CD8-positive, alpha-beta memory T cell (primary cell): Measurements from ENCODE around the gene ARID4B. TPM values are rescaled to one million over a fixed set of nuclear protein-coding genes. Genes with fewer than 3 reads are reported as not detected.

Experiments used
- CTCF ChIA-PET: fragments of 350-600 bp; sonication (Branson Sonifier 250); formaldehyde crosslinking; loops from one replicate; lab custom pipeline; 2021; ENCODE audit warnings: antibody characterized with exemption; lab: Charles Lee
- POLR2A ChIA-PET: fragments of 350-600 bp; sonication (Branson Sonifier 250); formaldehyde crosslinking; loops from one replicate; lab custom pipeline; 2021; ENCODE audit warnings: antibody characterized with exemption; lab: Charles Lee
- DNase-seq, 5 donors: peaks; one replicate each; pipeline versions ENCODE4 v3.0.0 to v3.0.0-alpha.2; 2020 to 2022; ENCODE audit warnings: mixed read lengths in 1 of 5
- H3K27ac ChIP-seq: one replicate; pipeline ENCODE4 v1.7.0; 2013; ENCODE audit warnings: low read depth, mild to moderate bottlenecking, low read length, moderate library complexity
- H3K27me3 ChIP-seq: 2 replicates; pipeline ENCODE4 v1.7.0; 2013; ENCODE audit warnings: low read length, mild to moderate bottlenecking; ENCODE audit not compliant: insufficient read depth, poor library complexity, severe bottlenecking
- H3K36me3 ChIP-seq: 2 replicates; pipeline ENCODE4 v1.7.0; 2013; ENCODE audit warnings: mild to moderate bottlenecking, low read length, moderate library complexity; ENCODE audit not compliant: insufficient read depth
- H3K4me1 ChIP-seq: 2 replicates; pipeline ENCODE4 v1.7.0; 2013; ENCODE audit warnings: mild to moderate bottlenecking, low read length, moderate library complexity; ENCODE audit not compliant: insufficient read depth
- H3K4me3 ChIP-seq: 2 replicates; pipeline ENCODE4 v1.7.0; 2013; ENCODE audit warnings: mild to moderate bottlenecking, low read length
- H3K9me3 ChIP-seq: 2 replicates; pipeline ENCODE4 v1.7.0; 2013; ENCODE audit warnings: mild to moderate bottlenecking, low read length
- H3K27ac Mint-ChIP-seq, 8 donors: one replicate each; pipeline ENCODE4 v1.8.0; 2020 to 2021; ENCODE audit warnings: mixed read lengths in 8 of 8, mild to moderate bottlenecking in 6 of 8, inconsistent platforms in 3 of 8, moderate library complexity in 3 of 8
- H3K27me3 Mint-ChIP-seq, 2 donors: one replicate each; pipeline ENCODE4 v1.8.0; 2020 to 2021; ENCODE audit warnings: mixed read lengths in 2 of 2, mild to moderate bottlenecking in 1 of 2, moderate library complexity in 1 of 2
- H3K36me3 Mint-ChIP-seq, 3 donors: one replicate each; pipeline ENCODE4 v1.8.0; 2020 to 2021; ENCODE audit warnings: mixed read lengths in 3 of 3, inconsistent platforms in 1 of 3, mild to moderate bottlenecking in 1 of 3
- H3K4me1 Mint-ChIP-seq, 3 donors: one replicate each; pipeline ENCODE4 v1.8.0; 2020 to 2021; ENCODE audit warnings: mixed read lengths in 3 of 3, inconsistent platforms in 1 of 3, mild to moderate bottlenecking in 1 of 3
- H3K4me3 Mint-ChIP-seq, 7 donors: one replicate each; pipeline ENCODE4 v1.8.0; 2020 to 2021; ENCODE audit warnings: mixed read lengths in 7 of 7, mild to moderate bottlenecking in 6 of 7, moderate library complexity in 4 of 7, inconsistent platforms in 2 of 7
- H3K9me3 Mint-ChIP-seq, 5 donors: one replicate each; pipeline ENCODE4 v1.8.0; 2020 to 2022; ENCODE audit warnings: mixed read lengths in 5 of 5, mild to moderate bottlenecking in 3 of 5, moderate library complexity in 2 of 5, inconsistent platforms in 1 of 5
- polyA plus RNA-seq: library from polyadenylated mRNA; unstranded; fragments of 300-500 nt; fragmentation: Illumina TruSeq; gene quantifications from one replicate; pipeline ENCODE4 v1.2.3, GENCODE V29; 2021
- total RNA-seq, 2 experiments: library from RNA; stranded (reverse); gene quantifications; one replicate each; pipeline ENCODE4 v1.2.3, GENCODE V29; 2021

The ARID4B gene
- total and polyA plus RNA-seq, 3 experiments from 2014 or later = 39.9 to 88.6 (median 43.0) TPM

GRCh38 chr1:235358899-235359298, 30.9 kb upstream of the ARID4B start:
- H3K9me3 Mint-ChIP-seq = no peaks in the 10 kb centered on the region
- CTCF ChIA-PET = interaction anchor here (1.6 kb wide), 1 partner anchor 14 kb away, joined by 6 read pairs; no protein-coding TSS in a partner anchor
- no peak overlapping the region for H3K27ac ChIP-seq
- H3K36me3 ChIP-seq = no peaks in the 10 kb centered on the region
- H3K27me3 Mint-ChIP-seq = peaks cover 0 to 2% of the 10 kb centered on the region in 2 donors
- no peak overlapping the region for H3K4me3 ChIP-seq
- H3K36me3 Mint-ChIP-seq = no peaks in the 10 kb centered on the region
- H3K27me3 ChIP-seq = no peaks in the 10 kb centered on the region
- no peaks in the 10 kb centered on the region for H3K9me3 ChIP-seq
- H3K27ac Mint-ChIP-seq = no peak overlapping the region
- DNase-seq = no peak
- no peaks in the 10 kb centered on the region for H3K4me1 Mint-ChIP-seq
- H3K4me1 ChIP-seq = no peaks in the 10 kb centered on the region
- no peak overlapping the region for H3K4me3 Mint-ChIP-seq
- POLR2A ChIA-PET = no interaction called here

DNA sequence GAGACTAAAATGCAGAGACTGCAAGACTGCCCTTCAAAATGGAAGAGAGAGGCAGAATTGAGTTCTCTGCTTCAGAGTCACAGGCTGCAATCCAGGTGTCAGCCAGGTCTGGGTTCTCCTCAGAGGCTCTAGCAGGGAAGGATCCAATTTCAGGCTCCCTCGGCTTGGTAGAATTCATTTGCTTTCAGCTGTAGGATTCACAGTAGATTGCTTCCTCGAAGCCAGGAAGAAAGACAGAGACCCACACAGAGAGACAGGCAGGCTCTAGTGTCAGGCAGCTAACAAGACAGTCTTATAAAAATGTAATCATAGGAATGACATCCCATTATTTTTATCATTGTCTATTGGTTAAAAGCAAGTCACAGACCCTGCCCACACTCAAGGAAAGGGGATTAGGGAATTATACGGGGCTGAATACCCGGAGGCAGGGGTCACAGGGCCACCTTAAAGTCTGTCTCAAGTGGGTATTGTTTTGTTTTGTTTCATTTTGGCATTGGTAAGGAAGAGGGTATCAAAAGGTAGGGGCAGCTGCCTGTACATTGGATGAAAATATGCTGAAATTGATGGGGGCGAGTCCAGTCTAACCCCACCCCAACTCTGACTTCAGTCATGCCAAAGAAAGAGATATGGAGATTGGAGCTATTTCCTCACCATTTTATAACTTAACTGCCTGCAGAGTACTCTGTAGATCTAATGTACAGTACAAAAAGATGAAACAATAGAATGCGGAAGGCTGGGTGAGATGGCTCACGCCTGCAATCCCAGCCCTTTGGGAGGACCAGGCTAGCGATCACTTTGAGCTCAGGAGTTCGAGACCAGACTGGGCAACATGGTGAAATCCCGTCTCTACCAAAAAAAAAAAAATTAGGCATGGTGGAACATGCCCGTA, 29.8 kb upstream of the ARID4B start:
- Mint-ChIP-seq H3K4me3 (no peak overlapping the region), H3K27me3 (peaks cover 0 to 2% of the 10 kb centered on the region in 2 donors), H3K4me1 (no peaks in the 10 kb centered on the region), H3K36me3 (no peaks in the 10 kb centered on the region), H3K27ac (peak overlapping the region in 1 of 8 donors; percentile 35), H3K9me3 (no peaks in the 10 kb centered on the region)
- Histone ChIP-seq H3K4me3 (no peak overlapping the region), H3K9me3 (no peaks in the 10 kb centered on the region), H3K27ac (no peak overlapping the region), H3K4me1 (no peaks in the 10 kb centered on the region), H3K27me3 (no peaks in the 10 kb centered on the region), H3K36me3 (no peaks in the 10 kb centered on the region)
- POLR2A ChIA-PET = interaction anchor here (0.7 kb wide), 1 partner anchor 248 kb away, joined by 3 read pairs; no protein-coding TSS in a partner anchor
- no peak for DNase-seq
- CTCF ChIA-PET = interaction anchor here (1.6 kb wide), 1 partner anchor 15 kb away, joined by 6 read pairs; no protein-coding TSS in a partner anchor

DNA sequence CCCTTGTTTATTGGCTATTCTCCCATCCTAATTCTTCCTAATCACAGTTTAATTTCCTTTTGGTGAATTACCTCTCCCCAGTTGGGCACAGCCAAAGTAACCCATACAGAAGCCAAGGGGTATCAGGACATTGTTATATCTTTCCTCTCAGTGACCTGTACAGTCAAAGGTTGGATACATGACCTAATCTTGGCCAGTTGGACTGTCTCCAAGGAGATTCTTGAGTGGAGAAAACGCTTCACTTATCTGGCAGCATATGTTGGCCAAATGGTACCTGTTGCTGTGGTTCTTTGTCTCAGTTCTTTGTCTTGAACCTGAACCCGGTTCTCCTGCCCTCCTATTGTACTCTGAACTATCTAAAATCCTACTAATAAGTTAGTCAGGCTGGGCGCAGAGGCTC, 23.9 kb upstream of the ARID4B start:
- CTCF ChIA-PET = interaction anchor here (0.7 kb wide), 1 partner anchor 136 kb away, joined by 3 read pairs; no protein-coding TSS in a partner anchor

GRCh38 chr1:235351441-235351840, 23.5 kb upstream of the ARID4B start:
- Histone ChIP-seq H3K4me3 (no peak overlapping the region), H3K36me3 (no peaks in the 10 kb centered on the region), H3K4me1 (no peaks in the 10 kb centered on the region), H3K27ac (no peak overlapping the region), H3K9me3 (no peaks in the 10 kb centered on the region), H3K27me3 (no peaks in the 10 kb centered on the region)
- H3K36me3 Mint-ChIP-seq = peaks cover 0 to 3% (median 0%) of the 10 kb centered on the region in 3 donors
- H3K27ac Mint-ChIP-seq = no peak overlapping the region
- peaks cover 0 to 2% of the 10 kb centered on the region in 2 donors for H3K27me3 Mint-ChIP-seq
- no peak for DNase-seq
- POLR2A ChIA-PET = no interaction called here
- H3K4me3 Mint-ChIP-seq = no peak overlapping the region
- CTCF ChIA-PET = interaction anchor here (0.7 kb wide), 1 partner anchor 136 kb away, joined by 3 read pairs; no protein-coding TSS in a partner anchor
- H3K4me1 Mint-ChIP-seq = no peaks in the 10 kb centered on the region
- no peaks in the 10 kb centered on the region for H3K9me3 Mint-ChIP-seq

More for the DNA sequence above, 23.9 kb upstream of the ARID4B start:
- POLR2A ChIA-PET = no interaction called here
- Histone ChIP-seq H3K27me3 (no peaks in the 10 kb centered on the region), H3K4me3 (no peak overlapping the region), H3K27ac (no peak overlapping the region), H3K4me1 (no peaks in the 10 kb centered on the region), H3K36me3 (no peaks in the 10 kb centered on the region), H3K9me3 (no peaks in the 10 kb centered on the region)
- H3K9me3 Mint-ChIP-seq = no peaks in the 10 kb centered on the region
- H3K4me1 Mint-ChIP-seq = no peaks in the 10 kb centered on the region
- H3K4me3 Mint-ChIP-seq = no peak overlapping the region
- peaks cover 0 to under 1% (median 0%) of the 10 kb centered on the region in 3 donors for H3K36me3 Mint-ChIP-seq
- H3K27me3 Mint-ChIP-seq = peaks cover 0 to 2% of the 10 kb centered on the region in 2 donors
- no peak overlapping the region for H3K27ac Mint-ChIP-seq
- no peak for DNase-seq

DNA sequence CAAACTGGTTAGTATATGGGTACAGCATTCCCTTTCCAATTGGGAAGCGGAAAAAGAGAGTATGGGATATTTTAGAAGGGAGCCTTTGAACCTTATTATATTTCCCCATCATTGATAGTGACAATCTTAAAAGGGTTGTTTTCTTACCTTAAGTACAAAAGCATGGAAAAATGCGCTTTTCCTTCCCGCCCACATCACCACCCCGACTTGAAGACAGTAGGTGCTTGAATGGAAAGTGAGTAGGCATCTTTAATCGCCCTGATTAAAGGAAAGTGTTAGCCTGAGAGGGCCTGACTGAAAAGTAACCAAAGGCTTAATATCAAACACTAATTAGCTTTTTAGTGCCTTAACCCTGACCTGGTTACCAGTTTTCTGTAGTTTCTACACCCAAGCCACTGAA, 15.7 kb upstream of the ARID4B start:
- H3K4me3 ChIP-seq = no peak overlapping the region
- ChIA-PET POLR2A (interaction anchor here (0.6 kb wide), 1 partner anchor 870 kb away, joined by 4 read pairs; no protein-coding TSS in a partner anchor), CTCF (no interaction called here)
- no peaks in the 10 kb centered on the region for H3K27me3 Mint-ChIP-seq
- peaks cover 5 to 6% (median 5%) of the 10 kb centered on the region in 3 donors for H3K4me1 Mint-ChIP-seq
- H3K27ac ChIP-seq = no peak overlapping the region
- H3K4me1 ChIP-seq = peaks cover 3% of the 10 kb centered on the region
- H3K9me3 Mint-ChIP-seq = no peaks in the 10 kb centered on the region
- H3K4me3 Mint-ChIP-seq = no peak overlapping the region
- H3K9me3 ChIP-seq = no peaks in the 10 kb centered on the region
- peak overlapping the region in 1 of 8 donors; percentile 15 for H3K27ac Mint-ChIP-seq
- DNase-seq = no peak
- peaks cover 4 to 54% (median 15%) of the 10 kb centered on the region in 3 donors for H3K36me3 Mint-ChIP-seq
- H3K27me3 ChIP-seq = no peaks in the 10 kb centered on the region
- peaks cover 5% of the 10 kb centered on the region for H3K36me3 ChIP-seq

DNA sequence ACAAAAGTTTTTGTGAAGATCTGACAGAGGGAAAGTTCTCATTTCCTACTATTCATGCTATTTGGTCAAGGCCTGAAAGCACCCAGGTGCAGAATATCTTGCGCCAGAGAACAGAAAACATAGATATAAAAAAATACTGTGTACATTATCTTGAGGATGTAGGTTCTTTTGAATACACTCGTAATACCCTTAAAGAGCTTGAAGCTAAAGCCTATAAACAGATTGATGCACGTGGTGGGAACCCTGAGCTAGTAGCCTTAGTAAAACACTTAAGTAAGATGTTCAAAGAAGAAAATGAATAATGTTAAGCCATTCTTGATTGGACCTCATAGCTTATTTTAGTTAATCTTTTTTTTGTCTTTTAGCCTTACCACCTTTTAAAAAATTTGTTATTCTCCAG, 14.5 kb upstream of the ARID4B start:
- no peaks in the 10 kb centered on the region for H3K27me3 Mint-ChIP-seq
- H3K9me3 Mint-ChIP-seq = no peaks in the 10 kb centered on the region
- ChIA-PET CTCF (interaction anchor here (0.6 to 2.0 kb wide), 2 partner anchors 77 to 84 kb away, joined by 3 to 4 read pairs; no protein-coding TSS in a partner anchor), POLR2A (no interaction called here)
- Histone ChIP-seq H3K9me3 (no peaks in the 10 kb centered on the region), H3K27me3 (no peaks in the 10 kb centered on the region), H3K4me3 (no peak overlapping the region), H3K36me3 (peaks cover 5% of the 10 kb centered on the region), H3K27ac (no peak overlapping the region), H3K4me1 (peaks cover 4% of the 10 kb centered on the region)
- peaks cover 4 to 61% (median 16%) of the 10 kb centered on the region in 3 donors for H3K36me3 Mint-ChIP-seq
- H3K4me1 Mint-ChIP-seq = peaks cover 8 to 10% (median 10%) of the 10 kb centered on the region in 3 donors
- no peak overlapping the region for H3K4me3 Mint-ChIP-seq
- no peak for DNase-seq
- H3K27ac Mint-ChIP-seq = peak overlapping the region in 2 of 8 donors; percentile 0 to 36

- peak overlapping the region in 1 of 8 donors; percentile 36 for H3K27ac Mint-ChIP-seq
- H3K4me3 Mint-ChIP-seq = no peak overlapping the region
- Histone ChIP-seq H3K36me3 (peaks cover 5% of the 10 kb centered on the region), H3K4me3 (no peak overlapping the region), H3K27ac (no peak overlapping the region), H3K27me3 (no peaks in the 10 kb centered on the region), H3K9me3 (no peaks in the 10 kb centered on the region), H3K4me1 (peaks cover 9% of the 10 kb centered on the region)
- peaks cover 4 to 64% (median 16%) of the 10 kb centered on the region in 3 donors for H3K36me3 Mint-ChIP-seq
- POLR2A ChIA-PET = no interaction called here
- CTCF ChIA-PET = interaction anchor here (0.6 to 2.0 kb wide), 2 partner anchors 76 to 84 kb away, joined by 3 to 4 read pairs; no protein-coding TSS in a partner anchor
- peaks cover 12 to 14% (median 14%) of the 10 kb centered on the region in 3 donors for H3K4me1 Mint-ChIP-seq
- H3K9me3 Mint-ChIP-seq = no peaks in the 10 kb centered on the region
- no peak for DNase-seq
- no peaks in the 10 kb centered on the region for H3K27me3 Mint-ChIP-seq
Observed at GRCh38 chr1:235342039-235342438, 14.1 kb upstream of the ARID4B start.
